H1 (cell line): ENCODE measurements around the gene NPL. TPM values are rescaled to one million over a fixed set of nuclear protein-coding genes. Genes with fewer than 3 reads are reported as not detected.

ENCODE experiments used
- ATF3 ChIP-seq: IDR thresholded peaks from 2 replicates; pipeline ENCODE4 v1.6.1; 2011; ENCODE audit warnings: low read depth, mild to moderate bottlenecking, low read length; ENCODE audit not compliant: insufficient read depth
- BCL11A ChIP-seq, 2 experiments: IDR thresholded peaks; one replicate each; pipeline ENCODE4 v1.6.1; 2011; ENCODE audit warnings: low read depth in 2 of 2, low read length in 2 of 2, mild to moderate bottlenecking in 2 of 2
- CEBPB ChIP-seq: IDR thresholded peaks from 2 replicates; pipeline ENCODE4 v1.6.1; 2012; ENCODE audit warnings: low read depth, low read length
- CHD2 ChIP-seq: IDR thresholded peaks from 2 replicates; pipeline ENCODE4 v1.6.1; 2012; ENCODE audit warnings: low read length, improper control_type of control experiment
- EGR1 ChIP-seq: IDR thresholded peaks from 2 replicates; pipeline ENCODE4 v1.6.1; 2011; ENCODE audit warnings: low read depth, low read length, borderline replicate concordance
- EP300 ChIP-seq, 2 experiments: IDR thresholded peaks; 1 replicate in 1 of 2; 2 replicates in 1 of 2; pipeline ENCODE4 v1.6.1; 2011 to 2012; ENCODE audit warnings: low read depth in 2 of 2, low read length in 2 of 2, mild to moderate bottlenecking in 2 of 2, borderline replicate concordance in 1 of 2, inconsistent platforms in 1 of 2, moderate library complexity in 1 of 2
- EZH2 ChIP-seq: fragments of 200-600 bp; sonication (generic); IDR thresholded peaks from 2 replicates; pipeline ENCODE4 v1.7.1; 2012; ENCODE audit warnings: low read depth, mild to moderate bottlenecking, moderate library complexity, low read length, inconsistent platforms; ENCODE audit not compliant: severe bottlenecking
- GABPA ChIP-seq: IDR thresholded peaks from 2 replicates; pipeline ENCODE4 v1.6.1; 2011; ENCODE audit warnings: mild to moderate bottlenecking, low read length, moderate library complexity, borderline replicate concordance; ENCODE audit not compliant: insufficient read depth
- GTF2F1 ChIP-seq: IDR thresholded peaks from 2 replicates; pipeline ENCODE4 v1.6.1; 2012; ENCODE audit warnings: low read depth, low read length, improper control_type of control experiment, borderline replicate concordance
- KDM1A ChIP-seq: fragments of 200-600, 300-600 bp; sonication (generic); IDR thresholded peaks from 2 replicates; pipeline ENCODE4 v1.7.1; 2016; ENCODE audit warnings: mild to moderate bottlenecking, low read length, borderline replicate concordance
- KDM4A ChIP-seq: IDR thresholded peaks from one replicate; pipeline ENCODE4 v1.7.1; 2012; ENCODE audit warnings: low read depth, mild to moderate bottlenecking, moderate library complexity, low read length, inconsistent platforms; ENCODE audit not compliant: severe bottlenecking
- KDM5A ChIP-seq: fragments of 200-600 bp; IDR thresholded peaks from 2 replicates; pipeline ENCODE4 v1.7.1; 2012; ENCODE audit warnings: mild to moderate bottlenecking, low read length, inconsistent platforms, mixed read lengths
- MAFK ChIP-seq: IDR thresholded peaks from 2 replicates; pipeline ENCODE4 v1.6.1; 2012; ENCODE audit warnings: low read depth, mild to moderate bottlenecking, improper control_type of control experiment, low read length
- PHF8 ChIP-seq: fragments of 200-600 bp; sonication (generic); conservative IDR thresholded peaks from 2 replicates; pipeline ENCODE4 v1.7.1; 2012; ENCODE audit warnings: low read depth, mild to moderate bottlenecking, inconsistent platforms, low read length, moderate library complexity
- RAD21 ChIP-seq, 2 experiments: IDR thresholded peaks in 1 of 2; conservative IDR thresholded peaks in 1 of 2; 2 replicates each; pipeline ENCODE4 v1.6.1; 2011; ENCODE audit warnings: low read depth in 2 of 2, low read length in 2 of 2, improper control_type of control experiment in 1 of 2, inconsistent platforms in 1 of 2, mild to moderate bottlenecking in 1 of 2, moderate library complexity in 1 of 2
- RBBP5 ChIP-seq: IDR thresholded peaks from 2 replicates; pipeline ENCODE4 v1.7.1; 2012; ENCODE audit warnings: low read depth, mild to moderate bottlenecking, inconsistent platforms, low read length, moderate library complexity, borderline replicate concordance
- RNF2 ChIP-seq: fragments of 200-900, 300-1000 bp; sonication (generic); IDR thresholded peaks from 2 replicates; pipeline ENCODE4 v1.7.1; 2016; ENCODE audit warnings: borderline replicate concordance, low read depth, mild to moderate bottlenecking, antibody characterized with exemption, low read length; ENCODE audit not compliant: poor library complexity, severe bottlenecking; ENCODE audit errors: missing control alignments
- RXRA ChIP-seq: IDR thresholded peaks from 2 replicates; pipeline ENCODE4 v1.6.1; 2011; ENCODE audit warnings: low read depth, mild to moderate bottlenecking, low read length, moderate library complexity; ENCODE audit not compliant: insufficient read depth
- SIRT6 ChIP-seq: IDR thresholded peaks from one replicate; pipeline ENCODE4 v1.7.1; 2012; ENCODE audit warnings: low read length, inconsistent platforms
- USF2 ChIP-seq: IDR thresholded peaks from 2 replicates; pipeline ENCODE4 v1.6.1; 2011; ENCODE audit warnings: low read length, improper control_type of control experiment
- YY1 ChIP-seq: IDR thresholded peaks from 2 replicates; pipeline ENCODE4 v1.6.1; 2011; ENCODE audit warnings: low read depth, mild to moderate bottlenecking, low read length
- ZNF274 ChIP-seq: IDR thresholded peaks from 2 replicates; pipeline ENCODE4 v1.7.0; 2012; ENCODE audit warnings: low read length, borderline replicate concordance; ENCODE audit errors: extremely low read depth
- polyA plus RNA-seq, 7 experiments: library from polyadenylated mRNA; depleted of rRNA in 3 of 7; stranded (reverse) in 5 of 7; unstranded in 2 of 7; fragments of >200 nt in 5 of 7; fragments of 200-250 nt in 2 of 7; gene quantifications; 1 replicate in 5 of 7; 2 replicates in 1 of 7; 4 replicates in 1 of 7; pipeline versions ENCODE4 v1.2.1 to v1.2.3, GENCODE V29; 2011 to 2013; ENCODE audit warnings: missing spikeins in 2 of 7, mixed read lengths in 2 of 7
- total RNA-seq: library from RNA; stranded (reverse); fragmentation: NEBNext Ultra II Directional; extraction: Animal tissue kit (Norgen Biotek cat#: 25700); gene quantifications from 2 replicates; pipeline ENCODE4 v1.2.1, GENCODE V29; 2021

Gene NPL
- total and polyA plus RNA-seq, 2 of the 8 experiments (the other 6 are each of a cell fraction or from before 2014, with no cell fraction given) = 2.2 to 4.4 TPM

GRCh38 chr1:182806015-182806678 is 16.6 kb downstream of the NPL start (continued):
- TF ChIP-seq ATF3 (no peak), EGR1 (no peak), CHD2 (no peak), GTF2F1 (no peak), ZNF274 (no peak), EZH2 (no peak), SIRT6 (no peak), RAD21 (IDR thresholded peaks at IDR 0.05 in 1 of 2, conservative IDR thresholded peaks at IDR 0.05 in 1 of 2; ENCODE audit: low read depth in 2 of 2, low read length in 2 of 2) (peak; percentile 95), BCL11A (IDR thresholded peaks at IDR 0.05; ENCODE audit: low read depth in 2 of 2, low read length in 2 of 2) (no peak), USF2 (peak; percentile 24; the same call in 1 of the 2 replicates), RXRA (no peak), EP300 (IDR thresholded peaks at IDR 0.05; ENCODE audit: borderline replicate concordance in 1 of 2, low read depth in 2 of 2, low read length in 2 of 2) (peak in 1 of 2 experiments; percentile 97; a peak in 1 of 3 replicates), KDM1A (no peak), CEBPB (no peak), KDM5A (no peak), RBBP5 (no peak; the same call in 1 of the 2 replicates), GABPA (no peak), YY1 (no peak), RNF2 (no peak), MAFK (peak; percentile 3; the same call in 1 of the 2 replicates), PHF8 (no peak), KDM4A (no peak)
